ENCODE measurements around the gene R3HDM2.

Gene R3HDM2

GRCh38 chr12:57260366-57260765 is 170.5 kb downstream of the R3HDM2 start:
- no peak for DNase-seq

GRCh38 chr12:57258977-57259970 is 171.6 kb downstream of the R3HDM2 start:
- DNase-seq = no peak

- DNase-seq = no peak
Observed at GRCh38 chr12:57255916-57256315, 174.9 kb downstream of the R3HDM2 start.

GRCh38 chr12:57254506-57255280 is 176.2 kb downstream of the R3HDM2 start:
- no peak for DNase-seq

GRCh38 chr12:57250956-57251355 is 179.9 kb downstream of the R3HDM2 start, which contains the start of gene STAC3:
Gene STAC3, minus strand, starts transcription at chr12:57251187. Its CDS starts 1,551 bp downstream, at chr12:57249636.
- no peak for DNase-seq

GRCh38 chr12:57250541-57250940 is 180.3 kb downstream of the R3HDM2 start:
- no peak for DNase-seq

- DNase-seq = no peak
Observed at GRCh38 chr12:57248934-57249742, 181.7 kb downstream of the R3HDM2 start.

GRCh38 chr12:57247041-57247440 is 183.8 kb downstream of the R3HDM2 start:
- DNase-seq = no peak

- DNase-seq = no peak
Observed at GRCh38 chr12:57244312-57244696, 186.5 kb downstream of the R3HDM2 start.

- DNase-seq = peak; percentile 81
Observed at GRCh38 chr12:57243521-57244311, 187.1 kb downstream of the R3HDM2 start.

- DNase-seq = peak; percentile 65
Observed at GRCh38 chr12:57242691-57243454, 188.0 kb downstream of the R3HDM2 start.

- DNase-seq = no peak
Observed at GRCh38 chr12:57242329-57242690, 188.5 kb downstream of the R3HDM2 start.

- no peak for DNase-seq
Observed at GRCh38 chr12:57241402-57242310, 189.2 kb downstream of the R3HDM2 start.

- no peak for DNase-seq
Observed at GRCh38 chr12:57240926-57241401, 189.9 kb downstream of the R3HDM2 start.

GRCh38 chr12:57240066-57240921 is 190.5 kb downstream of the R3HDM2 start:
- peak; percentile 74 for DNase-seq

GRCh38 chr12:57239587-57240065 is 191.2 kb downstream of the R3HDM2 start:
- no peak for DNase-seq

GRCh38 chr12:57238854-57239554 is 191.8 kb downstream of the R3HDM2 start:
- DNase-seq = peak; percentile 86
